Activated CD4-positive, alpha-beta T cell treated with anti-CD3 and anti-CD28 coated beads, Interleukin-2, amount 50 U/mL, for 24 hours (primary cell): ENCODE measurements around the gene NF2.

Source experiments
- DNase-seq, 2 donors: peaks; one replicate each; pipeline ENCODE4 v3.0.0-alpha.2; 2020; ENCODE audit warnings: low read depth in 1 of 2, low spot score in 1 of 2

NF2 gene

DNA sequence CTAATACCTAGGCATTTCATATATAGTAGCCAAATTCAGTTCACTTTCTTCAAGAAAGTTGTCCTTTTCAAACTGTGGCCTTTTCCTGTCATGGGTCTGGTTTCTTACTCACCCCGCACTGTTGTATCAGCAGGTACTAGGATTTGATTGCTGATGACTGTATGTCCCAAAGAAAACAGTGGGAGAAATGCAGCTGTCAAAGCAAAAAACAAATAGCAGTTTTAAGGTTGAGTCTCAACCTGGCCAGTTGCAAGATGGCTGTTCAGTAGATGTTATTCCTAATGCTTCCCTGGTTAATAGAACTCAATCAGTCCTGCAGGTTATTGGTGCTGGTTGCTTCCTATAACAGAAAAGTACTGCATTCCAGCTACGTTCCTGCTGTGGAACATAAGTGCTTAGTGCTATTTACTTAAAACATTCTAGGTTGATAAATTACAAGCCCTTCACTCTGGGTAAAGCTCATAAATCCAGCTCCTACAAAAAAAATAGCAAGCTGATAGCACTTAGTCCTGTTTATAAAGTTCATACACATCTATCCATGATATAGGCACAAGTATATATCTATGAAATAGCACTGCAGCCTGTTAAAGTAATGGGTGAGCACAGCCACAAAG lies 26.6 kb downstream of the NF2 start:
- DNase-seq, result no peak

DNA sequence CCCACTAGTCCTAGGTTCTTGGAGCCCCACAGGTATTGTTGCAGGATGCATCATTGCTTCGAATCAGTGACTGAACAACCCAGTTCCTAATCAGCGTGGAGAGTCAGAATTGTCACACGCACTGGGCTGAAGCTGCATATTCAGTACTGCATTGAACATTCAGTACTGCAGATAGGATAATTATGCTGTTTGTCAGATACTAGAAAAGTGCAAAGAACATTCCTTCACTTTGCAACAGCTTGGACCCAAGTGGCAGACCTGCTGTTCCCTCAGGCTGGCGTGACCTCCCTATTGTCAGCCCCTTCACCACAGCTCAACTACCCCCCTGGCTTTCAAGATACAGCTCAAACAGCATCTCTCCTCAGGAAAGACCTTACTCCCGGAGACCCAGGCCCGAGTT lies 27.6 kb downstream of the NF2 start:
- no peak for DNase-seq

DNA sequence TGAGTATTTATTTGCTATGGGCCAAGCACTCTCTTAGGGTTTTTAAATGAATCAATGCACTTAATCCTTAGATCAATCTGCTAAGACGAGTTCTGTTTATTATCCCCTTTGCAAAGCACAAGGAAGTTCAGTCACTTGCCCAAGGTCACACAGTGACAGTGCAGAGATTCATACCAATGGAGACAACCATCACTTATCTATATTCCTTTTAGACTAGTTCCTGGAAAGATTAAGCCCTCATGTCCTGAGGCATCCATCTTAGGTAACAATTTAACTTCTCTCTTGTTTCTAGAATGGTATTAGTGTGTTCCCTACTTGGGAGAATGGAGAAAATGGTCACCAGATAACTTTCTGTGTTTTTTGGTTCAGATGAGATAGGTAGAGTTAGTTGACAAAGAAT lies 28.3 kb downstream of the NF2 start:
- DNase-seq, result no peak

DNA sequence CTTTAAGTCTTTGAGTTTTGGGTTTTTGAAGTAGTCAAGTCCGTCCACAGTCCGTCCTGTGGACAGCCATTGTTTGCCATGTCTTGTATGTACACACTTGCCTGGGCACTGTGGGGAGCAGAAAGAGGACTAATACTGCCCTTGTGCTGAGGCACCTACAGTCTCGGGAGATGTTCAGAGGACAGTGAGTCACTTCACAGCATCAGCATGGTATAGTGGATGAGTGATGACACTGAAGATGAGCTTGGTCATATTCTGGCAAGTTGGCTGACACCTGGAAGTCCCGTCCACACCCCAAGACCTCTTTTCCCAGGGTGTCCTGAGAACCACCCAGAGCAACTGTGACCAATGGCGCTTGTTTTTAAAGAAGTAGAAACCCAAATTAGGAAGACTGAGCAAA lies 29.2 kb downstream of the NF2 start:
- no peak for DNase-seq

- DNase-seq, result no peak
Observed at GRCh38 chr22:29633514-29634312, 30.3 kb downstream of the NF2 start.

GRCh38 chr22:29634847-29635246 lies 31.4 kb downstream of the NF2 start:
- DNase-seq, result no peak

DNA sequence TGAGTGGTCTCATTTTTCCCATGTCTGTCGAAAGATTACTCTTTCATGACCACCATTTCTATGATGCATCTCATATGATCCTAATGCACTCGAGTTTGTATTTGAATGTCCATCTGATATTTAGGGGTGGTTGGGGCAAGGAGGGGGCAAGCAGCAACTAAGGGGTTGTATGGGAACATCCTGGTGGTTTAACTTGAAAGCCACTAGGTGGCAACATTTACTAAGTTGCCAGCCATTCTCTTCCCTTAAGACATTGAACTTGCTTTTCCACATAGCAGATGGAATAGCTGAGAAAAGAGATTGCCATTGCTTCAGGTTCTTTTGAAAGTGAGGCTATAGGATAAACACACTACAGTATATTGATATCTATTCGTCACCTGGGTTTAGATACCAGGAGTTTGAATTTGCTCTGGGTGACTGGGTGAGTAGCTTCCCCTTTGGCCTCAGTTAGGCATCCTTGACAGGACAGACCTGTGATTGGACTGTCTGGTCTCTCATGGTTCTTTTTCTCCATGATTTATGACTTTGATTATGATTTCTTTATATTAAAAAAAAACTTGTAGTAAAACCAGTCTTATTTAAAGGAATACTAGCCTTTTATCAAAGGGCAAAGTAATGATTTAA lies 32.4 kb downstream of the NF2 start:
- DNase-seq, result no peak

DNA sequence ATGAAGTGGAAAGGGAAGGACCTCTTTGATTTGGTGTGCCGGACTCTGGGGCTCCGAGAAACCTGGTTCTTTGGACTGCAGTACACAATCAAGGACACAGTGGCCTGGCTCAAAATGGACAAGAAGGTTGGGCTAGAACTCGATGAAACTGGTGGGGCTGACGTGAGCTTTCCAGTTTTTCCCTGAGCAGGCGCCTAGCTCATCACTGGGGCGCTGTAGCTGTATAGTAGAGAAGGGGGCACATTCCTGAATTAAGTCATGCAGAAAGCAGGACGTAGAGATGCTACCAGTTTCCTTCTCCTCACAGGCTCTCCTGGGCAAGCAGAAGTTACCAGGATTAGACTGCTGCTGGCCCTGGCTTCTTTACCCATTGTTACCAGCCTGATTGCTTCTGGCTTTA lies 33.3 kb downstream of the NF2 start:
- DNase-seq, result no peak

GRCh38 chr22:29637181-29637580 lies 33.7 kb downstream of the NF2 start:
- no peak for DNase-seq

DNA sequence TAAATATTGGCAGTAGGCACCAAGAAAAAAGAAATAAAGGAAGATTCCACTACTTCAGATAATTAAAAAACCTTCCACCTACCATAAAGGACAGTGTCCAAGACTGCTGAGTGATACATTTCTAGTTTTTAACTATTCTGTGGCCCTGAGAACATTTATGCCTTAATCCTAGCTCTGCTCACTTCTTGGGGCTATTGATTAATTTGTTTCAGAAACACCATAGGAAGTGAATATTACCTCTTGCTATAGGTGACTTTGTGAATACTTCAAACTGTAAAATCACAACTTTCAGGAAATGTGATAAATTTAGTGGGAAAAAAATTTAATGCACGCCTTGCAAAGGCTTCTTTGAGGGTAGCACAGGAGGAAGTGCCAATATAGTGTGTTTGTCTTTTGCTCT lies 35.2 kb downstream of the NF2 start:
- no peak for DNase-seq

DNA sequence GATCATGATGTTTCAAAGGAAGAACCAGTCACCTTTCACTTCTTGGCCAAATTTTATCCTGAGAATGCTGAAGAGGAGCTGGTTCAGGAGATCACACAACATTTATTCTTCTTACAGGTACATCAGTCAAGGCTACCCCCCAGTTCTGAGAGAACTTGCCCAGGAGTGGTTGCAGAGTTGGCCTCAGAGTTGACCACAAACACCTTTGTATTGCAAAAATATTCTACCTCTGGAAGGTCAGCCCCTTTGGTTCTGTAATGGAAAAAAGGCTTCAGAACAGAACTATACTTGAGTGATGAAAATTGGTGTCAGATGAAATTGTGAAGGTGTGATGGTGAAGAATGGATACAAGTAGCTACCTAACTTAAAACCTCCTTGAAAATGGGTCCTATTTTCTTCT lies 35.7 kb downstream of the NF2 start:
- no peak for DNase-seq

DNA sequence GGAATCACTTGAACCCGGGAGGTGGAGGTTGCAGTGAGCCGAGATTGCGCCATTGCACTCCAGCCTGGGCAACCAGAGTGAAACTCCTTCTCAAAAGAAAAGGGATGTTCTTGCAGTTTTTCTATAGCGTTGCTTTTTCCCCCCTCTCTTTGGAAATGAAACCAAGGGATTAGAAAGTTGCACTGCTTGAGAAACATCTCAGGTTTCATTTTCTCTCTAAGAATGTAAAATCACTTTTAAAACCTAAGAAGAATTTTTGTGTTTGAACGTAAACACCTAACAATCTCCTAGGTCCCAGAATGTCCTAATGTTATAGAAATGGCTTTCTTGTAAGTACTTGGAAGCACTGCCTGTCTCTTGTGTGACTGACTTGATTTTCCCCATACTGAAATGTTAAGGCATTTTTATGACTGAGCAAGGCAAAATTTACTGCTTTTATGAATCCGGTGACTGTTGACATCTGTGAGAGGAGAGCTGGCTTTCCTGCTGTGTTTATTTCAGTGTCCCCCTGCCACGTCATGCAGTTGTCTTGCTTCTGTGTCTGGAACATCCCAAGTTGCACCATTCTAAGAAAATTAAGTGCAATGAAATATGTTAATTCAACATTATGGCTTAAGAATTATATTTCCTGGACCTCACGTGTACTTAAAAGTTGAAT lies 37.7 kb downstream of the NF2 start:
- no peak for DNase-seq

GRCh38 chr22:29641700-29642330 lies 38.4 kb downstream of the NF2 start:
- no peak for DNase-seq

- DNase-seq, result no peak
Observed at GRCh38 chr22:29642694-29643093, 39.3 kb downstream of the NF2 start.

- no peak for DNase-seq
Observed at GRCh38 chr22:29647954-29648737, 44.7 kb downstream of the NF2 start.

GRCh38 chr22:29650370-29650769 lies 46.9 kb downstream of the NF2 start:
- no peak for DNase-seq

- no peak for DNase-seq
Observed at GRCh38 chr22:29651652-29652051, 48.2 kb downstream of the NF2 start.

DNA sequence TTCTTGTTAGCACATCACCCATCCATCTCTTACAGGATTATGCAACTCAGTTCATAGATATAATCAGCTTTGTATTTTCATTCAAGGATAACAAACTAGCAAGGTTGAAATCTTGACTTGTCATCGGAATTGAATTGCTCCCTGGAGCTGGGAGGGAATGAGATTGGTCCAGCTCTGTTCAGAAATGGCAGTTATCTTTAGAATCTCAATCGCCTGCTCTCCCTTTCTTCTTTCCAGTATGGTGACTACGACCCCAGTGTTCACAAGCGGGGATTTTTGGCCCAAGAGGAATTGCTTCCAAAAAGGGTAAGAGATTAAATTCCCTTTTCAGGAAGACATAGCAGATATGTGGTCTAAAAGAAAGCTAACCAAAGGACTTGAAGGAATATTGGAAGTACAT lies 51.0 kb downstream of the NF2 start:
- DNase-seq, result no peak

GRCh38 chr22:29654882-29655281 lies 51.4 kb downstream of the NF2 start:
- DNase-seq, result no peak

DNA sequence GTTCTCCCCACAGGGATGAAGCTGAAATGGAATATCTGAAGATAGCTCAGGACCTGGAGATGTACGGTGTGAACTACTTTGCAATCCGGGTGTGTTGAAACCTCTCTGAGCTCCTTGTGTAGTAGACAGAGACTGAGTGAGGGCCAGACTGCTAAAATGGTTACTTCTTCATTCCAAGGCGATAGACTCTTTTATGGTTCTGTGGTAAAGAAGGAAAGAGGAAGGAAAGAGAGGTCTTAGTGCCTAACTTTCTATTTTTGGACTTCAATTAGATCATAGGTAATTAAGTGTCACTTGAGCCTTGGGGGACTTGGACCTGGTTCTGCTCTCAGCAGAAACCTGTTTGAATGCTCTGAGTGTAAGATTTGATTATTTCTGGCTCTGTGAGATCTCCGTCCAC lies 54.7 kb downstream of the NF2 start:
- no peak for DNase-seq

DNA sequence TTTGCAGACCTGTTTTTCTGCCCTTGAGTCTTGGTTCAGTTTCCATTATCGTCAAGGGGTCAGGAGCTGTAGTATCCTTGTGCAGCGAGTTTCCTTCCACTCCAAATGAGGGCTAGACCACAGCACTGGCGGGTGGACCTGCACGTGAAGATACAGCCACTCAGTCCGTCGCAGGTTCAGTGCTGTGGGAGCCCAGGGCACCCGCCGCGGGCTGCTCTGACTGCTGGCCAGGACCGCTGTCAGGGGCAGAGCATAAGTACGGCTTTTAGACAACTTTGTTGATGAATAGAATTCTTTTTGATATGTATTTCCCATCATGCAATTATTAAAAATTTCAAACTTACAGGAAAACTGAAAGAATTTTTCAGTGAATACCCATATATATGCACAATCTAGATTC lies 56.6 kb downstream of the NF2 start:
- no peak for DNase-seq
